GOT3 (cell line): ENCODE measurements around the gene FGD6.

Source experiments
- DNase-seq: peaks from one replicate; lab custom pipeline; 2025; ENCODE audit warnings: mixed read lengths; lab: John Stamatoyannopoulos, UW

The FGD6 gene

DNA sequence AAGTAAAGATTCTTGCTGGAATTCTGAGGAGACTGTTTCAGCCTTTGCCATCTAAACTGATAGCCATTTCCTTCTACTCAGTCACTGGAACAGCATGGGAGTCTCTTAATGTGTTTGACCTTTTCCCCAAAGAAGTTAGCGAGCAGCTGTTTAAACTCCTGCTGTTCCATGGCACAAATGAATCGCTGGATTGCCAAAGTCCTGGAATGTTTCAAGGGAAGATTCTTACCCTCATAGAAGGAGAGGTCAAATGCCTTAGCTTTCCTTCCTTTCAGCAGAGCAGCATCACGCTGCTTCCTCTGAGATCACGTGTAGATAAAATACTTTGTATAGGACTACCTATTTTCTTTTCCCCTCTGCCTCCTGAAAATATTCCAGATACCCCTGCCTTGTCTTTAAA lies 133.3 kb downstream of the FGD6 start:
- no peak for DNase-seq

DNA sequence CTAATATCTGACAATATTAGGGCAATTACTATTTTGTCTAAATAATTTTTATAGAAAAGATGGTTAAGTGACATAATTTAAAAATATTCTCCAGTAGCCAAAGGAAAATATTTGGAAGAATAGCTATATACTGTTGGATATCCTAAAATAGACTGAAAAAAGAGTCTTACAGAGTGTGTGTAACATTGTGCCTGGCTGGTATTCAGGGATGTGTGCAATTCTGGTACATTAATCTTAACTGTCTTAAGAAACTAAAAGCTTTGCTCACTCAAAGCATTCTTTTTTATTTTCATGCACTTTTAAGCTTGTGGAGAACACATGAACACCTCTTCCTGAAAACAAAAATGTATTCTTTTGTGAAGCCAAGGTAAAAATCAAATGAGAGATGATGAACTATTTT lies 133.8 kb downstream of the FGD6 start:
- no peak for DNase-seq

DNA sequence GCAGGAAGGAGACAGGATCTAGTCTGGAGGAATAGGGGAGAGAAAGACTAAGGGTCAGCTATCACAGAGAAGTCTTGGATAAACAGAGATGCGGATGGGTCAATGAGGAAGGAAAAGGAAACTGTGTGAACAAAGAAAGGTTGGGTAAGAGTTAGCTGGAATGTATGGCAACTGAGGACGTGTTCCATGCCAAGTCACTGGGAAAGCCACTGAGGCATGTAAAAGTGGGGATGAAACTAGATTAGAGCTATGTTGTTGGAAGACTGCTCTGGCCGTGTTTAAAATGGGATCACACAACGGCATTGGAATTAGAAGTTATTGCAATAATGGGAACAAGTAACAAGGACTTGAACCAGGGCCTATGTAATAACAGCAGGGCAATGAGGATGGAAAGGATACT lies 139.9 kb downstream of the FGD6 start:
- no peak for DNase-seq

DNA sequence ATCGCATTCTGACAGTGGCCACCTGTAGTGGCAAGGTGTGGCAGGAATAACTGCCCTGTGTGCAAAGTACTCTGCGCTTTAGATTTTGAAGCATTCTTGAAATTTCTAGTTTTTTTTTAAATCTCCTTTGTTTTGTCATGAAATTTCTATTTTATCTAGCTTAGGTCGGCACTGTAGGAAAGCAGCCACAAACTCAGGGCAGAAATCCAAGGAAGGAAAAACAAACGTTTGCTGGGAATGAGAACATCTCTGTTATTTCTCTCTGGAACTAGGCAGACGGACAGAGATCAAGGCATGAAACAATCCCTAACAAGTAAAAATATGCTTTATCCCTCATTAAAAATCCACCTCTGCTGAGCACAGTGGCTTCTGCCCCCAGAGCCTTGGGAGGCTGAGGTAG lies 142.5 kb downstream of the FGD6 start:
- no peak for DNase-seq

DNA sequence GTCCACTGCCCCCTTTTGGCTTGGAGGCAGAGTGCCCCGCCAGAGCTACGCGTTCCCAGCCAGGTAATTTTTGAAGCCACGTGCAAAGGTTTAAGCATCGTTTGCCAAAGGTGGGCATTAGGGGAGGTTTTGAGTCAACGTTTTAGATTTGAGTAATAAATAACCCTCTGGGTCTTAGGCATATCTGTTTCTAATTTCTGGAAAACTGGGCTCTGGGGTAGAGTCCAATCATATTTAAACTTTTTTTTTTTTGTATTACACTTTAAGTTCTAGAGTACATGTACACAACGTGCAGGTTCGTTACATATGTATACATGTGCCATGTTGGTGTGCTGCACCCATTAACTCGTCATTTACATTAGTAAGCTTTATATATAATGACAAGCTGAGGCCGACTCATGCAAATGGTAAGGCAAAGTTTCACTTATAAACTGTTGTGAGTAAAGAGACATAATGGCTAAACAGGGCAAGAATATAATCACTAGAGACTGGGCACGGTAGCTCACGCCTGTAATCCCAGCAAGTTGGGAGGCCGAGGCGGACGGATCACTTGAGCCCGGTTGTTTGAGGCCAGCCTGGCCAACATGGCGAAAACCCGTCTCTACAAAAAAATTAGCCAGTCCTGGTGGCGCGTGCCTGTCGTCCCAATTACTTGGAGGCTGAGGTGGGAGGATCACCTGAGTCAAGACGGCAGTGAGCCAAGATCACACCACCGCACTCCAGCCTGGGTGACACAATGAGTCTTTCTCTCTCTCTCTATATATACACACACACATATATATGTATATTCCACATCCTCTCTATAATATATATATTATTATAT lies 143.4 kb downstream of the FGD6 start:
- DNase-seq, result no peak

DNA sequence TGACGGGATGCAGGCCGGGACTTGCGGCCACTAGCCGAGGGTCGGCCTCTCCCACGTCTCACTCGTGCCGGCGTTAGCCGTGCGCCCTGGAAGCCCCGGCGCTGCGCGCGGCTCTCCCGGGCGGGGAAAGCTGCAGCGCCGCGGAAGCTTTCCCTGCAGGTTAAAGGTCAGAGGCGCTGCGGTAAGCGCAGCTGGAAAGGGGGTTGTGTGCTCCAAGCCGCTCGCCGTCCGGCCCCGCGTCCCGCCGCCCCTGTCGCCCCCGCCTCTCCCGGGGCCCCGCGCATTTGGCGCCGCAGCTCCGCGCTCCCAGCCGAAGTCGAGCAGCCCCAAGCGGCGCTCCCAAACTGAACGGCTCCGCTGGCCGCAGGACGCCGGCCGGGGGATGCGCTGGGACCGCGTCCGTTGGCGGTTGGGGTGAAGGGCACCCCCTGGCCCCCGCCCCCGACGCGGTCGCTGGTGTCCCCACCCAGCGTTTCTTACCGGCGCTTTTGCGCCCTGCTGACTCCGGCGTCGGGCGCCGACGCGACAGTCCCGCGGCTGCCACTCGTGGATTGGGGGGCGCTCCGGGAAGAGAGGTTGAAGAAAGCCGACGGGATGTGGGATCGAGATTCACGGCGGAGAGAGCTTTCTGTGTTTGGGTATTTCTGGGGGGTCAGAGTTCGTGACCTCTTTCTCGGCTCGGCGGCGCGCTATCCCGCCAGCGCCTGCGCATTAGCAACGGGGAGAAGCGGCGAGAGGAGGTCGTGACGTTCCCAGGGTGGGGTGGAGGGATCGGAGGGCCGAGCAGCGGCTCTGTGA lies 144.2 kb downstream of the FGD6 start, which contains the start of gene NR2C1:
NR2C1 (minus strand) TSS at position 719 of the 798 bp plus-strand sequence. CDS start 6,234 bp downstream, outside the sequence.
- peak; percentile 31 for DNase-seq

DNA sequence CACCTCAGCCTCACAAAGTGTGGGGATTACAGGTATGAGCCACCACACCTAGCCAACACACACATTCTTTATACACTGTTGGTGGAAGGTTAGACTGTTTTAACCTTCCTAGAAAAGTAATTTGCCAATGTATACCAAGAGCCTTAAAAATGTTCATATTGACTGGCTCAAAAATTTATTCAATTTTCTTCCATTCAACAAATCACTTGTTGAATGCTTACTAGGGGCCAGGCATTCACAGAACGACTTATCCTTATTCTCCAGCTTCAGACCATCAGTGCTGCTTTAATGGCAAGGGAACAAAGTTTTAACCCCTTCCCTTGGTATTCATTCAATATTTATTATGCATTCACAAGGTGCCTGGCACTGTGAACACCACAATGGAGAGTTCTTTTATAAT lies 146.9 kb downstream of the FGD6 start:
- DNase-seq, result no peak

DNA sequence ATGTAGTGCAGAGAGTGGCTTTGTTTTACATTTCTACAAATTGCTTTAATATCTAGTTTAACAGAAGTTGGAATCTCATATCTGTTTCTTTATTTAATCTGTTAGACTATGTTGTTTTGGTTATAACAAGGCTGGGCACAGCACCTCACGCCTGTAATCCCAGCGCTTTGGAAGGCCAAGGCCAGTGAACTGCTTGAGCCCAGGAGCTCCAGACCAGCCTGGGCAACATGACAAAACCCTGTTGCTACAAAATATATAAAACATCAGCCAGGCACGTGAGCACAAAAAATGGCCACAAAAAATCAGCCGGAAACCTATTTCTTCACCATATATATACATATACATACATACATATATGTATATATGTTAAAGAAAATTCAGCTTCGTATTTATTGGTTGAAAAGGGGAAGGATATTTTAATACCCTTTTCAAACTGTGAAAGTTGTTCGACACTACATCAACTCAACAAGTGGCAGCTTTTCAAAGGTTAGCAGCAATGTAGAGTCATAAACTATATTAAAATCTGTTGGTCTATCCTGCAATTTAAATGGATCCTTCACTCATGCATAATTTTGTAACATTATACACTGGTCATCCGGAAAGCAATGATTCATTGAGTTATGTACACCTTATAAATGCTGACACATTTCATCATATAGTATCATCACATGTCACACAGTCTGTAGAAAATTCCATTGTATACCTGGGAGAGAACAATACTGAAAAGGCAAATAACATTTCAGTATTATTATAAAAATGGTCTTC lies 151.0 kb downstream of the FGD6 start:
- no peak for DNase-seq

DNA sequence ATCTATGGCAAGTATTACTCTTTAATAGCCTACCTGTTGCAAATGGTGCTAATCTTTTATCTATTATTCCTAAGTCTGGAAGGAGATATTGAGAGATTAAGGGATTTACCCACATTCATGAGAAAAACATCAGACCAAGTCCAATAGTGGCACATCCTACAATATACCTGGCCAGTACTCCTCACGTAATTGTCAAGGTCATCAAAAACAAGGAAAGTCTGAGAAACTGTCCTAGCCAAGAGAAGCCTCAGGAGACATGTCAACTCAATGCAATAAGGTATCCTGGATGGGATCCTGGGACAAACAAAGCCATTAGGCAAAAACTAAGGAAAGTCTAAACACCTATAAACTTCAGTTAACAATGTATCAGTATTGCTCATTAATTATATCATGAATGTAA lies 156.3 kb downstream of the FGD6 start:
- DNase-seq, result no peak

DNA sequence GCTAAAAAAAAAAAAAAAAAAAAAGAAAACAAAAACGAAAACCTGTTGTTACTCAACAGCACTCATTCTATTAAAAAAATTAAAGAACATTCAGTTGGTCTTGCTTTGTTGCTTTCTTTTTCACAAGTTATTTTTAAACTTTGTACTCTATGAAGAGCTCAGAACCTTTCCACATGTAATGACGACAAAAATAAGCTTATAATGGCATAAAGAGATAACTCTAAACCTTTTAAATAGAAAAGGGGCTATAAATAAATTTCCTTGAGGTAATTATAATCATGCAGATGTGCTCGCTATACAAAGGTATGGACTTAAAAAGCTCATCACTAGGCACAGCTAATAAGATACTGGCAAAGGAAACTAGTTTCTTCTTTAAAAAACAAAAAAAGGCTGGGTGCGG lies 157.3 kb downstream of the FGD6 start:
- DNase-seq, result no peak

DNA sequence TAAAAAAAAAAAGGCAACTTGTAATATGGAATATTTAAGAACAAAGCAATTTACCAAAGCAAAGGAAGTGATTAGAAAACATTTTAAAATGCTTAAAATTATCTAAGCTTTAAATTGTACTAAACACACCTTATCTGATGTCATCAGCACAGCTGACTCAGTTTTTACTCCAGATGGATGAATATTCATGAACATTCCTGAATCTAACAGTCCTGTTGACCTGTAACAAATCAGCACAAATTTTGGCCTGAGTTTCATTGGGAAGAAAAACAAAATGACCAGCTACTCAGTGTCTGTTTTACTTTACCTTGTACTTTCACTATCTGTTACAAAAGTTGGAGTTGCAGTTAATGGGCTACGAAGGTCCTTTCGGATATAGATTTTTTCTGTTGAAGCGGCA lies 159.8 kb downstream of the FGD6 start:
- DNase-seq, result no peak

DNA sequence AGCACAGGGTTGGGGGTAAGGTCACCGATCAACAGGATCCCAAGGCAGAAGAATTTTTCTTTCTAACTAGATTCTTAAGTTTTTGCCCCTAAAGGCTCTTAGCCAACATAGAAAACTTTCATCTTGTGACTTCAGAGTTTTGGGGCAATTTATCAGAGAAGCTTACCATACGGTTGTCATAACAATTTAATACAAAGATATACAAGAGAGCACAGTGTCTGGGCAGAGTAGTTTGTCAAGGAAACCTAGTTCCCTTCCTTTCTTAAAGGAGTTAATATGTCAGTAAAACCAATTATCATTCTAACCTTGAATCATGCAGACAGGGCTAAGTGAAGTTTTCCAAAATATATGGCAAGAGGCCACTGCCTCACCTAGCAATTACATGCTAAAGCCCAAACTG lies 162.2 kb downstream of the FGD6 start:
- no peak for DNase-seq

DNA sequence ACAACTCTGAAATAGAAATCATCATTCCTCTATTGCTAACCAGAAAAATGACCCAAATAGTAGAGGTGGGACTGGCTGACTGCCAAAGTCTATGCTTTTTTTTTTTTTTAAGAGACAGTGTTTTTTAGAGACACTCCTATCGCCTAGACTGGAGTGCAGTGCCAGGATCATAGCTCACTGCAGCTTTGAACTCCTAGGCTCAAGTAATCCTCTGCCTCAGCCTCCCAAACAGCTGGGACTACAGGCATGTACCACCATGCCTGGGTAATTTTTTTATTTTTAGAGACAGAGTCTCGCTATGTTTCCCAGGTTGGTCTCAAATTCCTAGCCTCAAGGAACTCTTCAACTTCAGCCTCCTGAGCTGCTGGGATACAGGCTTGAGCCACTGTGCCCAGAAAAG lies 163.1 kb downstream of the FGD6 start:
- DNase-seq, result no peak

DNA sequence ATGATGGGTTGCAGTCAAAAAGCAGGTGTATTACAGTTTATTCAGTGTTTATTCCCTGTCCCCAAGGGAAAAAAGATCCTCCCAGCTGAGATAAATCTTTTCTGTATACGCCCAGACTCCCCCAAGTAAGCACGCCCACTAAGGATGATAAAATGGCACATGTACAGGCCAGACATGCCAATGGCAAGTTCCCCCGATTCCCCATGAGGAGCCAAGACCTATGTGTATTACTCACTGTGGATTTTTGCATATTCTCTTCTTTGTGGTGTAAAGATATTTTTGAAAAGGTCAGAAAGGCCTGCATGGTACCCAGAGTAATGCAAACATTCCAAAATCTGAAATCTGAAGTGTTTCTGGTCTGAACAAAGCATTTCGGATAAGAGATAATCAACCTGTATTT lies 166.0 kb downstream of the FGD6 start:
- no peak for DNase-seq

DNA sequence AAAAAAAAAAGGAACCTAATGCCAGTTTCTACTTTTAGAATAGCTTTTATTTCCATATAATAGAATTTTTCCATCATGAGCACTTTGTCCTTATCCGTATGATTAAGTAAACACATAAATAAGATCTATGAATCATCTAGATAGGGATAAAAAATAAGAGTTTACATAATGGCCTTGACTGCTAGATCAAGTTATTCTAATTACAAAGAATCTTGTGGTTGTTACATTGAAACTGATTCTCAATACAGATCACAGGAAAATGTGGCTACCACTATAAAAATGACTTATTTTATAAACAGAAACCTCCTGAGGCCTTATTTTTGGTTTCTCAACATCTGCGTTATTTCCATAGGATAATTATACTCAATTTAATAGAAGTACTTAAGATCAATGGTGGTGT lies 179.4 kb downstream of the FGD6 start:
- no peak for DNase-seq

DNA sequence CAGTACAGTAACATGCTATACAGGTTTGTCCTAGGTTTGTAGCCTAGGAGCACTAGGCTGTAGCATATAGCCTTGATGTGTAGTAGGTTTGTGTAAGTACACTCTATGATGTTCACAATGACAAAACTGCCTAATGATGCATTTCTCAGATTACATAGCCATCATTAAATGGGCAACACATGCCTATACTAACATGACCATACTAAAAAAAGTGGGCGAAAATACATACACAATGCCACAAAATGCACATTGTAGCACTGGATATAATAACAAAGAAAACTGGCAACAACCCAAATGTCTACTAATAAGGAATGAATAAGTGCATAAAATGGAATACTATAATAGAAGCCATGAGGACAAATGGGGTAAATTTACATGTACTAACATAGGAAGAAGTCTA lies 182.5 kb downstream of the FGD6 start:
- no peak for DNase-seq
